HG02610 (cell line): ENCODE measurements around the gene ZNF587B.
"Not testable (repeated sequence)": the region's sequence is repeated elsewhere in the genome, so short reads cannot be mapped to it uniquely, and the experiment has no call there.

Experiments
- ATAC-seq: cut with Tn5 transposase; IDR thresholded peaks from one replicate; pipeline ENCODE4 v1.9.1; 2021; ENCODE audit warnings: mild to moderate bottlenecking, moderate library complexity; ENCODE audit not compliant: unreplicated experiment

Gene ZNF587B

GRCh38 chr19:57830071-57830602, at the start of gene ZNF587B:
ZNF587B (plus strand) TSS chr19:57830299; CDS start chr19:57830529, 230 bp downstream.
- ATAC-seq, result no peak

- no peak for ATAC-seq
Observed at GRCh38 chr19:57786286-57786685, 43.8 kb upstream of the ZNF587B start.

GRCh38 chr19:57786906-57787305, 43.2 kb upstream of the ZNF587B start:
- no peak for ATAC-seq

DNA sequence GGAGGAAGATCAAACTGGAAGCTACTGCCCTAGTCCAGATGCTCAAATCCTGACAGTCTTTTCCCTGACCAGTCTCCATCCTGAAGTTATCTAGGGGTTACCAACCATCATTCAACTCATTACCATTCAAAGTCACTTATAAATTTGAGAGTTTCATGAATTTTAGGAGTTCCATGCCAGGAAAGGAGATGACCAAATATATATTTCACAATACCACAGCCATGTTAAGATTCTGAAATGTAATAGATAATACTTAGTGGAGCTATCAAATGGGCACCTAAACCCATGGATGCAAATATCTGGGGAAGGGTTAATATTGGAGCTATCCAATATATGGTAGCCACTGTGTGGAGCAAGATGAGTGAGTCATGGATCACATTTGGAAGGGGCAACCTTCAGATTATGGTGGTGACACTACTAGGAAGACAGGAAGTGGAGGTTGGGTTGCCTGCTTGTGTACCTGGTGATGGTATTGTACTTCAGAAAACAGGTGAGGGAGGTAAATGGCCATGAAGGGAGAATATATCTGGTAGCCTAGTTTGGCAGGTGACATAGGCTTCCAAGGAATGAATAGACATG, 41.9 kb upstream of the ZNF587B start:
- ATAC-seq, result no peak

GRCh38 chr19:57789288-57789687, 40.8 kb upstream of the ZNF587B start:
- no peak for ATAC-seq

- not testable (repeated sequence) for ATAC-seq
Observed at GRCh38 chr19:57796580-57796979, 33.5 kb upstream of the ZNF587B start.

DNA sequence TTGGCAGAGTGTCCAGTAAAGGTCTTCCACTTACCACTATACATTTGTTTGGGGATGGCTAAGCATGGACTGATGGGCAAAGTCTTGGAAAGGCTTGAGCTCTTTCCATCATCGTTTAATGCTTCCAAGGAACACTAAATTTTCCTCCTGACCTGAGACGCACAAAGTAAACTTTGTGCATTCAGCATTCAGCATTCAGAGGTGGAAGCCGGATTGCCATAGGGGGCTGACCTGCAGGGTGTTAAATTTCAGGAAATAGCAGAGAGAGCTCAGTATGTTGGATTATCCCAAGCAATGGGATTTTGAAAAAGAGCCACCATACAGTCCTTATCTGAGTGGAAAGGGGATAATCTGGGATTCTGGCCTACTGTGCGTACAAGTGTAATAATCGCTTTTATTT, 29.4 kb upstream of the ZNF587B start:
- ATAC-seq, result no peak

DNA sequence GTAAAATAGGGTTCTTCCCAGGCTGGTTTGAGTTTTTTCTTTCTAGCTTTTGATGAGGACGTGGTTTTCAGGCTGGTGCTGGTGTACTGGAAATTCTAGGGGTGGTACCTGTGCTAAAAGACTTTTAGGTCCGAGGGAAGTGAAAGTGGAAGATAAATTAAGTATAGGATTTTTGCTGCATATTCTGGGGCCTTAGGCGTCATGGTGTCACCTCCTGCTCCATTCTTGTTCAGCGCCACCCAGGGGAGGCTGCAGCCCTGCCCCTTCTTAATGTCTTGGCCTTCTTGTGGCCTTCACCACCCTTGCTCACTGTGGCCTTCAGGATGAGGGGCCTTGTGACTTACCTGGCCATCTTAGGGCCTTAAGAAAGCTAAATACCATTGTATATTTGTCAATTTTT, 27.8 kb upstream of the ZNF587B start:
- ATAC-seq, result peak; percentile 50

GRCh38 chr19:57803265-57803593, 26.9 kb upstream of the ZNF587B start:
- no peak for ATAC-seq

- ATAC-seq, result no peak
Observed at GRCh38 chr19:57803594-57804325, 26.3 kb upstream of the ZNF587B start.

GRCh38 chr19:57807541-57807940, 22.6 kb upstream of the ZNF587B start:
- no peak for ATAC-seq

- ATAC-seq, result not testable (repeated sequence)
Observed at GRCh38 chr19:57810410-57811295, 19.4 kb upstream of the ZNF587B start.

DNA sequence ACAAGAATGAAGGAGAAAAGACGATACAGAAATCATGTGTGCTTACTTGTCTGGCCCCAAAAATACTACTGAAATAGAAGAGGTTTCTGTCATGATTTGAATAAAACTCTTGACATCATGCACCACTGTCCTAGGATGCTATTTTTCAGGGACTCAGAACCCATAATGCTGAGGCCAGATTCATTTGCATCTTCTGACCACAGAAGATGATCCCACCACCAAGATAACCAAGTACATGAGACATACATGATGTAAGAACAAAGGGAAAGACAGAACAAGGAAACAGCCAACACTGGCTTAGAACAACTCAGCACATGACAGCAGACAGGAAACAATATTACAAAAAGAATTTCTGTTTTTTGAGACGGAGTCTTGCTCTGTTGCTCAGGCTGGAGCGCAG, 17.9 kb upstream of the ZNF587B start:
- peak; percentile 55 for ATAC-seq

DNA sequence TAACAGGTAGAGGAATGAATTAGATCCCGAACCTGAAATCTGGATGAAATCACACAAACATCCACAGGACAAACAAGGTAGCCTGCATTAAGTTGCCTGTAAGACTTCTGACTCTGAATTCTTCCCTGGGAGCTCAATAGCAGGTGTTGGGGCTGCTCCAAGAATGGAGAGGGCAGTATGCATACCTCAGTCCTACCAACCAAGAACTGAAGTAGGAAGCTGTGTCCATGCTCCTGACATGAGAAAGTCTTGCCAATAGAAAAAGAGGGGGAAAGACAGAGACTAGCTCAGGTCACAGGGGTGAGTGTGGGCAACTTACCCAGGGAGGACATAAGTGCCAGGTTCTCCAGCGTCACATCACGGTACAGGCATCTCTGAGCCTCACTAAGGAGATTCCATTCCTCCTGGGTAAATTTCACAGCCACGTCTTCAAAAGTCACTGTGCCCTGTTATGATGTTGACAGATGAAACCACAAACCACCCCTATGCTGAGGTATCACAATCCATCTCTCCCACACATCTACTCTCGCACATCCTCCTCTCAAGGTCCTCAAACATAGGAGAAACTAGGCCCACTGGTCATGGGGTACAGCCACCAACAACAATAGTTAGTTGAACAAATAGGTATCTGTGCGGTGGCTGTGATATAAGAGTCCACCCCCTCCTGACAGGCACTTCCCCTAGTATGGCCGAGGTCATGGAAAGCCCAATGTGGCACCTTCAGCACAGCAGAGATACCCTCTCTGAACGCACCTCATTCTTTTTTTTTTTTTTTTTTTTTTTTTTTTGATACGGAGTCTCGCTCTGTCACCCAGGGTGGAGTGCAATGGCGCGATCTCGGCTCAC, 16.9 kb upstream of the ZNF587B start:
- ATAC-seq, result not testable (repeated sequence)

DNA sequence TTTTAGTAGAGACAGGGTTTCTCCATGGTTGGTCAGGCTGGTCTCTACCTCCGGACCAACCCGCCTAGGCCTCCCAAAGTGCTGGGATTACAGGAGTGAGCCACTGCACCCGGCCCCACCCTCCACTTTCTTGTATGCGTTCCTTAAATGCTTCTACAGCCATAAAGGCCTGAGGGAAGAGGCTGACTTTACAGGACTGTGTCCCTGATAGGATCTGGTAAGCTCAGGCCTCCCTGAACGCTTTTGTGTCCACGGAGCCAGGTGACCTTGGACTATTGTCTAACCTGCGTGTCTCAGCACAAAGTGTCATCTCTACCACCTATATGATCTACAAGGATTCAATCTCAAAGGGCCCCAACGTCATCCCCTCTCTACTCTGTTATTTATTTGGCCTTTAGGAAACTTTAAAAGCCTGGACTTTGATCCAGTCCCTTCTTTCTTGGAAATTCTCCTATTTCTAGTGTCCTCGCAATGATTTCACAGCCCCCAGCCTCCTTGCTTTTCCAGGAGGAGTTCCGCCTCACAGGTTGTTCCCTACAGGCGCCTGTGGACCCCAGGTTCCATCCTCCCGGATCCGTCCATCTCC, 16.1 kb upstream of the ZNF587B start:
- ATAC-seq, result no peak

DNA sequence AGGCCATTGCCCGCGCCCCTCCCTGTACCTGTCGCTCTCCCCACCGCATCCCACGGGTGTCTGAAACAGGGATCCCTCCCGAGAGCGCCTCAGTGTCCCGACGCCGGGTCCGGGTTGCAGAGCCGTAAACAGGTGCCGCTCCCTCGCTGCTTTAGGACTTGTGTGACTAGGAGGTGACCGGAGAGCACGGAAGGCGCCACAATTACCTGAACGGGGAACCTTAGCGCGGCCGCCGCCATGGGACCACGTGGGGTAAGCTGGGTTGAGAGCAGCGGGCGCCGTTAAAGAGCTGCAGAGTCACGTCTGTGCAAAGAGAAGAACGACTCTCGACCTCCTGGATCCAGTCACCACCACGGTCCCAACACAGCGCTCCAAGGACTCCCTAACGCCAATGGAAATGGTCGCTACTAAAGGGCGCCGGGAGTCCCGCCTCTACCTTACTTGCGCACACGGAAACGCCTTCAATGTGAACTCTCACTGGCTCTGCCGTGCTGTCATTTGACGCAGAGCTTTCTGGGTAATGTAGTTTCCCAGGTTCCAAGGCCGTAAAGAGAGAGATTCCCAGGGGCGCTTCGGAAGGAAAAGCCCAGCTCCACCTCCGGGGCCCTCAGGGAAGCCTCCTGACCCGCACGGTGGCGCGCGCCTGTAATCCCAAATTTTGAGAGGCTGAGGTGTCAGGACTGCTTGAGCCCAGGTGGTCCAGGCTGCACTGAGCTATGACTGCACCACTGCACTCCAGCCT, 15.4 kb upstream of the ZNF587B start, which contains the start of gene ZNF552:
TSS of gene ZNF552 (minus strand) at position 409 of the 742 bp plus-strand sequence. CDS start at position 239, 170 bp downstream.
- peak; percentile 73 for ATAC-seq

GRCh38 chr19:57815247-57816075, 14.6 kb upstream of the ZNF587B start:
- ATAC-seq, result no peak

GRCh38 chr19:57816652-57817051, 13.4 kb upstream of the ZNF587B start:
- ATAC-seq, result no peak
